ENCODE measurements around the gene NPIPA1.
"Not testable (repeated sequence)": the region's sequence is repeated elsewhere in the genome, so short reads cannot be mapped to it uniquely, and the experiment has no call there.

GRCh38 chr16:14903191-14903957, 33.9 kb upstream of the NPIPA1 start:
- not testable (repeated sequence) for TF ChIP-seq CTCF, EZH2 (IDR thresholded peaks at IDR 0.05)
